ENCODE measurements around the gene APPL2.

DNA sequence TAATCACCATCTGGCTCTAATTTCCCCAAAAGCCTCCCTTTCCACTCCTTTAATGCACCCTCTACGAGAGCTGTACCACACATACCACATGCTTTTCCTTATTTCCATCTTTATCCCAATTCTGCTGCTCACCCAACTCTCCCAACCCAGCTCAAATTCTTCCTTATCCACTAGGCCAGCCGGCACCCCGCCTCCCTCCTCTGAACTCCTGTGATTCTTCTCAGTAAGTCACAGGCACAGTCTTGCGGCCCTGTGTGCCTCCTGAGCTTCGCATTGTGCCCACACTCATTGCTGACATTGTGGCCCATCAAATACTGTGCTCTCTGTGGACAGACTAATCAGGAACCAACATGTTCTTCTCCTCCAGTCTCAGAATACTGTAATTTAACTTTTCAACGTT, 45.4 kb downstream of the APPL2 start:
- no peak for TF ChIP-seq EZH2 (IDR thresholded peaks at IDR 0.05; ENCODE audit: insufficient read depth, poor library complexity, severe bottlenecking)
- TF ChIP-seq EZH2phosphoT487 (IDR thresholded peaks at IDR 0.05; ENCODE audit: insufficient read depth, low read depth) = no peak
